Measurements from ENCODE around the gene HP1BP3.

HP1BP3 gene

DNA sequence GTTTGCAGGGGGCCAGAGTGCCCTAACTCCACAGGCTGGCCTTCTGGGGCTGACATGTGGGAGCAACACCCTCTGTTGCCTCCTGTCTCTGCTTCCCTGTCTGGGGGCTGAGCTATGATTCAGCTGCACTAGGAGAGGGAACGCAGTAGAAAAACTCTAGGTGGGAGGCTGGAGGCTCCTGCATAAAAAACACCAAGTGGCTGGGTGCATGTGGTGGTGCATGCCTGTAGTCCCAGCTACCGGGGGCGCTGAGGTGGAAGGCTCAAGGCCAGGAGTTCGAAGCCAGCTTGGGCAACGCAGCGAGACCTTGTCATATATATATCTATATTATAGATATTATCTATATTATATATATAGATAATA is 74.9 kb downstream of the HP1BP3 start:
- H3K27me3 Mint-ChIP-seq = peaks cover 13% of the 10 kb centered on the region
- no peak overlapping the region for H3K27ac Mint-ChIP-seq
- peaks cover 8% of the 10 kb centered on the region for H3K4me1 Mint-ChIP-seq
- no peak overlapping the region for H3K4me3 Mint-ChIP-seq
- H3K36me3 Mint-ChIP-seq = no peaks in the 10 kb centered on the region
- H3K9me3 Mint-ChIP-seq = no peaks in the 10 kb centered on the region

GRCh38 chr1:20711285-20712214 is 75.6 kb downstream of the HP1BP3 start:
- Mint-ChIP-seq H3K27me3 (peaks cover 9% of the 10 kb centered on the region), H3K9me3 (no peaks in the 10 kb centered on the region), H3K27ac (no peak overlapping the region), H3K36me3 (no peaks in the 10 kb centered on the region), H3K4me3 (no peak overlapping the region), H3K4me1 (peaks cover 4% of the 10 kb centered on the region)

- Mint-ChIP-seq H3K4me3 (no peak overlapping the region), H3K9me3 (no peaks in the 10 kb centered on the region), H3K4me1 (no peaks in the 10 kb centered on the region), H3K27ac (no peak overlapping the region), H3K36me3 (no peaks in the 10 kb centered on the region), H3K27me3 (peaks cover 4% of the 10 kb centered on the region)
These were observed 76.4 kb downstream of the HP1BP3 start for GRCh38 chr1:20710469-20711284.

DNA sequence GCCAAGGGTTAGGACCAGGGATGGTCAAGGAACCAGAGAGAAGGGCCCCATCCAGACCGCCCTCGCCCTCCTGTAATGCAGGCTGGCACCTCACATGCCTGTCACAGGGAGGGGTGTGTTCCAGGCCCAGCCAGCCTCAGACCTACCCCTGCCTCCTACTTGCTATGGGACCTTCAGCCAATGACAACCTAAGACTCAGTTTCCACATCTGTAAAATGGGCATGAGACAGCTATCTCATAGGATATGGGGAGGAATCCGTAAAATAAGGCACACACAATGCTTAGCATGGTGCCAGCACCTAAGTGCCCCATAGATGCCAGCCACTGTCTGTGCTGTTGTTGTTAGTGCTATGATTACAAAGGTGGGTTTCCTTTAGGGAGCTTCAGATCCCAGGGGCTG is 77.2 kb downstream of the HP1BP3 start:
- Mint-ChIP-seq H3K4me1 (no peaks in the 10 kb centered on the region), H3K27me3 (peaks cover under 1% of the 10 kb centered on the region), H3K4me3 (no peak overlapping the region), H3K36me3 (no peaks in the 10 kb centered on the region), H3K9me3 (no peaks in the 10 kb centered on the region), H3K27ac (no peak overlapping the region)

DNA sequence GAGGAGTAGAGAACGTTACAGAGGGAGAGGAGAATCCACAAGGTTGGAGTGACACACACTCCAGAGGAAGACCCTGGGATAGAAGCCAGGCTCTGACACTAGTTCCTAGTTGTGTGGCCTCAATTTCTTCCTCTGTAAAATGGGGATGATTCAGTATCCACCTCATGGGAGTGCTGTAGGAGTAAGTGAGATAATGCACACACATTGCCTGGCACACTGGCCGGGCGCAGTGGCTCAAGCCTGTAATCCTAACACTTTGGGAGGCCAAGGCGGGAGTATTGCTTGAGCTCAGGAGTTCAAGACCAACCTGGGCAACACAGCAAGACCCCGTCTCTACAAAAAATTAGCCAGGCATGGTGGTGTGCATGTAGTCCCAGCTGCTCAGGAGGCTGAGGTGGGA is 78.2 kb downstream of the HP1BP3 start:
- Mint-ChIP-seq H3K27ac (no peak overlapping the region), H3K4me1 (no peaks in the 10 kb centered on the region), H3K9me3 (no peaks in the 10 kb centered on the region), H3K36me3 (no peaks in the 10 kb centered on the region), H3K27me3 (no peaks in the 10 kb centered on the region), H3K4me3 (no peak overlapping the region)

- no peaks in the 10 kb centered on the region for H3K4me1 Mint-ChIP-seq
- no peak overlapping the region for H3K4me3 Mint-ChIP-seq
- H3K27ac Mint-ChIP-seq = no peak overlapping the region
- no peaks in the 10 kb centered on the region for H3K9me3 Mint-ChIP-seq
- H3K27me3 Mint-ChIP-seq = no peaks in the 10 kb centered on the region
- no peaks in the 10 kb centered on the region for H3K36me3 Mint-ChIP-seq
These were observed 79.0 kb downstream of the HP1BP3 start for GRCh38 chr1:20708057-20708456.

GRCh38 chr1:20706841-20707240 is 80.3 kb downstream of the HP1BP3 start:
- Mint-ChIP-seq H3K9me3 (no peaks in the 10 kb centered on the region), H3K4me3 (no peak overlapping the region), H3K27me3 (no peaks in the 10 kb centered on the region), H3K27ac (no peak overlapping the region), H3K36me3 (no peaks in the 10 kb centered on the region), H3K4me1 (no peaks in the 10 kb centered on the region)

DNA sequence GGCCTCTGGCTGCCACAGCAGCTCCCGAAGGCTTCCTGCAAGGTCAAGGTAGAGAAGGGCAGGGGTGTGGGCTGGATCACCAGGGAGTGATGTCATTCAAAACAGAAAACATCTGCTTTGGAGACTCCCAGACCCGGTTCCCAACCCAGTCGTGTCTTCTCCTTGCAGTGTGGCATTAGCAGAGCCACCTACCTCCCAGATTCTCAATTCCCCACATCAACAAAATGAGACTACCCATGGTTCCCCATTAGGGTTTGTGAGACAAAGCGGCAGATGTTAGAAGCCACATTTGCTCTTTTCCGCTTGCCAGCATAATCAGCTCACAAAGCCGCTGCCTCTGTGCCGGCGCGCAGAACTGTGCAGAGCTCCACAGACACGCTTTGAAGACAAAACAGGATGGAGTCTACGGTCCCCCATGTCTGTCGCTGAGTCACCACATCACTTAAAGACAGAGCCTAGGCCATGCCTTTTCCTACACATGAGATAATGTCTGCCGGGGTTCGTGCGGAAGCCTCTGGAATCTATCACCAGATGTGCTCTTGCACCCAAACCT is 81.8 kb downstream of the HP1BP3 start:
- Mint-ChIP-seq H3K4me1 (no peaks in the 10 kb centered on the region), H3K36me3 (no peaks in the 10 kb centered on the region), H3K4me3 (no peak overlapping the region), H3K9me3 (no peaks in the 10 kb centered on the region), H3K27ac (no peak overlapping the region), H3K27me3 (no peaks in the 10 kb centered on the region)

DNA sequence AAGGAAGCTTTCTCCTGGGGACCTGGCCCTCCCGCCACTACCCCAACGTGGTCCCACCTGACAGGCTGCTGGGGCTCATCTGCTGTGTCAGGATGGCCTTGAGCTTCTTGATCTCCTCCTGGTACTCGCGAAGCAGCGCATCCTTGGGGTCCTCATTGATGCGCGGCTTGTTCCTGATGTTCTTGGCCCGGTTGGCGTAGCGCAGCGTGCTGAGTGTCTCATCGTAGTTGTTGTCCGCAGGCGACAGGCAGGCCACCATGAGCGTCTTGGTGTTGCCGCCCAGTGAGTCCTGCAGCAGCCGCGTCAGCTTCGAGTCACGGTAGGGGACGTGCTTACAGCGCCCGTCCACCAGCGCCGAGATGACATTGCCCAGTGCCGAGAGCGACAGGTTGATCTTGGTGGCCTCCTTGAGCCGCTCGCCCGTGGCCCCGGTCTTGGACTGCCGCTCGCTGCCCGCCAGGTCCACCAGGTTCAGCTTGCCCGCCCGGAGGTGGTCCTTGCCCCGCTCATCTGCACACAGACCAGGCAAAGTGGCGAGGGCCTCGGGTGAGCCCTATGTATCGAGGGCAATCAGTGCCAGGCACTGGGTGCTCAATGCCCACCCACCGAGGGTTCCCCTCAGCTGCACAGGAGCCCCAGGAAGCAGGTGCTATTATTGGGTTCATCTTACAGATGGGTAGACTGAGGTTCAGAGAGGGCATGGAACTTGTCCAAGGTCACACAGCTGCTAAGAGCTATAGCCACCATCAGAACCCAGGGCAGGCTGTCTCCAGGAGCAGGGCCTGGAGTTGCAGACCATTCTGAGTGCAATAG is 82.5 kb downstream of the HP1BP3 start:
- Mint-ChIP-seq H3K9me3 (no peaks in the 10 kb centered on the region), H3K36me3 (no peaks in the 10 kb centered on the region), H3K4me1 (no peaks in the 10 kb centered on the region), H3K4me3 (no peak overlapping the region), H3K27ac (no peak overlapping the region), H3K27me3 (no peaks in the 10 kb centered on the region)

GRCh38 chr1:20703124-20703756 is 83.9 kb downstream of the HP1BP3 start:
- no peaks in the 10 kb centered on the region for H3K4me1 Mint-ChIP-seq
- no peaks in the 10 kb centered on the region for H3K36me3 Mint-ChIP-seq
- no peaks in the 10 kb centered on the region for H3K9me3 Mint-ChIP-seq
- H3K4me3 Mint-ChIP-seq = no peak overlapping the region
- no peak overlapping the region for H3K27ac Mint-ChIP-seq
- H3K27me3 Mint-ChIP-seq = no peaks in the 10 kb centered on the region

DNA sequence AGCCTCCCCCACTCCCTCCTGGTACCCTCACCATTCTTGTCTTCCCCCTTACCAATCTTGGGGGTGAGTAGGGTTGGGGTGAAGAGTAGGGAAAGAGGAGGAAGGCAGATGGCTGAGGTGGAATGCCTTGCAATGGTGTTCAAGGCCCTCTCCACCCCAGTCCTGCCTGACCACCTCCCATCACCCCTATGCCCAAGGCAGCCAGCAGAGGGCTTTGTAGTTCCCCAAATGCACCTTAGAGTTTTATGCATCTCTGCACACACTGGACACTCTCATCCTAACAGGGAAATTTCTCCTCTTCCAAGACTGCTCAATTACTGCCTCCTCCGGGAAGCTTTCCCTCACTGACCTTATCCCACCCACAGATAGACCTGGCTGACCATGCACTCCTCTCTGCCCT is 84.7 kb downstream of the HP1BP3 start:
- Mint-ChIP-seq H3K27me3 (no peaks in the 10 kb centered on the region), H3K36me3 (no peaks in the 10 kb centered on the region), H3K4me1 (no peaks in the 10 kb centered on the region), H3K9me3 (no peaks in the 10 kb centered on the region), H3K27ac (peak overlapping the region; percentile 39), H3K4me3 (no peak overlapping the region)

DNA sequence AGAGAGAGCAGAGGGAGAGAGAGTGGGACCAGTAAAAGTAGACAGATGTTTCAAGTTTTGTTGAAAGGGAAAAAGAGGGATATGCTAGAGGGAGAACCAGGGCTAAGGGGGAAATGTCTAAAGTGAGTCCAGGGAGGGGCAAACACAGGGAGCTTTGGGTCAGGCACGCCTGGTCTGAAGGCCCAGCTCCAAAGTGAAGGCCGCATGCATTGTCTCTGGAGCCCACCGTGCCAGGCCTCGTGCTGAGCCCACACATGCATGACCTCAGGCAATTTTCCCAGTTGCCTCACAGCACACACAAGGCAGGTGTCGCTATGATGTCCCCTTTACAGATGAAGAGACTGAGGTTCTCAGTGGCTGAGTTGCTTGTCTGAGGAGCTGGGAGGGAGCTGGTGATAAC is 85.3 kb downstream of the HP1BP3 start:
- Mint-ChIP-seq H3K27me3 (no peaks in the 10 kb centered on the region), H3K36me3 (no peaks in the 10 kb centered on the region), H3K9me3 (no peaks in the 10 kb centered on the region), H3K4me3 (no peak overlapping the region), H3K4me1 (no peaks in the 10 kb centered on the region), H3K27ac (no peak overlapping the region)

DNA sequence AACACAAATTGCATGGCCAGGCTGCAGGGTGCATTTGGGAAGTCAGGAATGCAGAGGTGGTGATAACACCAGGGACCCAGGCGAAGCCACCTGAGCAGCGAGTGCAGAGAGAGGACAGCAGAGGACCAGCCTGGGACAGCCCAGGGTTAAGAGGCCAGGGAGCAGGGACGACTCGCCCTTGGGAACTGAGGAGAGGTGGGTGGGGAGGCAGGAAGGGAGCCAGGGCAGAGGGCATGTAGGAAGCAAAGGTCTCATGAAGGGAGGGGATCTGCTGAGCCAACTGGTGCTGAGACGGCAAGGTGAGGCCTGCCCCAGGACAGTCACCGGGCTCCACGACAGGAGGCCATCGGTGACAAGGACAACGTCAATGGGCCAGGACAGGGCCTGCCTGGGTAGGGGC is 85.7 kb downstream of the HP1BP3 start:
- Mint-ChIP-seq H3K27ac (no peak overlapping the region), H3K36me3 (no peaks in the 10 kb centered on the region), H3K9me3 (no peaks in the 10 kb centered on the region), H3K27me3 (no peaks in the 10 kb centered on the region), H3K4me3 (no peak overlapping the region), H3K4me1 (peaks cover under 1% of the 10 kb centered on the region)

- no peaks in the 10 kb centered on the region for H3K27me3 Mint-ChIP-seq
- H3K4me1 Mint-ChIP-seq = peaks cover 4% of the 10 kb centered on the region
- H3K36me3 Mint-ChIP-seq = no peaks in the 10 kb centered on the region
- H3K4me3 Mint-ChIP-seq = no peak overlapping the region
- no peaks in the 10 kb centered on the region for H3K9me3 Mint-ChIP-seq
- no peak overlapping the region for H3K27ac Mint-ChIP-seq
These were observed 86.4 kb downstream of the HP1BP3 start for GRCh38 chr1:20700636-20701215.

GRCh38 chr1:20699558-20699957 is 87.5 kb downstream of the HP1BP3 start:
- no peak overlapping the region for H3K27ac Mint-ChIP-seq
- H3K4me3 Mint-ChIP-seq = no peak overlapping the region
- H3K36me3 Mint-ChIP-seq = no peaks in the 10 kb centered on the region
- peaks cover 4% of the 10 kb centered on the region for H3K4me1 Mint-ChIP-seq
- H3K27me3 Mint-ChIP-seq = no peaks in the 10 kb centered on the region
- H3K9me3 Mint-ChIP-seq = no peaks in the 10 kb centered on the region
